Caco-2 (cell line): ENCODE measurements around the gene GLI1. TPM values are rescaled to one million over a fixed set of nuclear protein-coding genes. Genes with fewer than 3 reads are reported as not detected.

Experiments used
- BruUV-seq: library from RNA; stranded (reverse); fragments of 400-500 nt; replicated peaks from 2 replicates; lab custom pipeline; 2021; lab: Mats Ljungman, UMichigan
- CTCF ChIA-PET: fragments of 300-600 bp; sonication (Branson Sonifier 250); formaldehyde crosslinking; loops from one replicate; lab custom pipeline; 2022; ENCODE audit warnings: antibody characterized with exemption; lab: Charles Lee
- POLR2A ChIA-PET: fragments of 300-600 bp; sonication (Branson Sonifier 250); formaldehyde crosslinking; loops from one replicate; lab custom pipeline; 2022; ENCODE audit warnings: antibody characterized with exemption; lab: Charles Lee
- DNase-seq, 2 experiments: peaks; one replicate each; pipeline versions ENCODE4 v3.0.0 to v3.0.0-alpha.2; 2020 to 2022
- H3K27me3 ChIP-seq: replicated peaks from 2 replicates; pipeline ENCODE4 v1.6.0; 2011; ENCODE audit warnings: low read length; ENCODE audit not compliant: control insufficient read depth, insufficient read depth
- H3K36me3 ChIP-seq: 2 replicates; pipeline ENCODE4 v1.5.1; 2011; ENCODE audit warnings: low read length; ENCODE audit not compliant: control insufficient read depth, insufficient read depth
- H3K4me1 ChIP-seq: fragments of 250-450 bp; sonication (Bioruptor Pico); 2 replicates; pipeline ENCODE4 v1.5.1; 2020; ENCODE audit warnings: mild to moderate bottlenecking
- H3K4me3 ChIP-seq: 2 replicates; pipeline ENCODE4 v1.5.1; 2011; ENCODE audit warnings: low read depth, mild to moderate bottlenecking, control low read depth, low read length
- H3K9me3 ChIP-seq: fragments of 250-450 bp; sonication (Bioruptor Pico); 2 replicates; pipeline ENCODE4 v1.5.1; 2020; ENCODE audit warnings: mild to moderate bottlenecking, moderate library complexity
- H3K27ac Mint-ChIP-seq: one replicate; pipeline ENCODE4 v1.8.0; 2022; ENCODE audit warnings: mixed read lengths; ENCODE audit not compliant: unreplicated experiment
- H3K27me3 Mint-ChIP-seq: one replicate; pipeline ENCODE4 v1.8.0; 2022; ENCODE audit warnings: mixed read lengths; ENCODE audit not compliant: insufficient read depth, unreplicated experiment
- H3K36me3 Mint-ChIP-seq: one replicate; pipeline ENCODE4 v1.8.0; 2022; ENCODE audit warnings: mild to moderate bottlenecking, mixed read lengths; ENCODE audit not compliant: insufficient read depth, unreplicated experiment
- H3K4me1 Mint-ChIP-seq: one replicate; pipeline ENCODE4 v1.8.0; 2022; ENCODE audit warnings: low read depth, mixed read lengths; ENCODE audit not compliant: unreplicated experiment
- H3K4me3 Mint-ChIP-seq: one replicate; pipeline ENCODE4 v1.8.0; 2022; ENCODE audit warnings: mild to moderate bottlenecking, moderate library complexity, mixed read lengths; ENCODE audit not compliant: unreplicated experiment
- H3K9me3 Mint-ChIP-seq: one replicate; pipeline ENCODE4 v1.8.0; 2022; ENCODE audit warnings: mixed read lengths; ENCODE audit not compliant: unreplicated experiment
- intact Hi-C: fragments of 100-400 bp; cut with micrococcal nuclease; formaldehyde crosslinking; loops from one replicate; pipeline ENCODE4 v1.10.0; 2022; ENCODE audit not compliant: unreplicated experiment
- total RNA-seq: library from RNA; stranded (reverse); gene quantifications from 2 replicates; pipeline ENCODE4 v1.2.3, GENCODE V29; 2022
- TF ChIP-seq, protein P1 (sequence below), 2 experiments: fragments of 200-600 bp in 1 of 2; IDR thresholded peaks; 1 replicate in 1 of 2; 2 replicates in 1 of 2; pipeline versions ENCODE4 v1.5.1 to v1.8.0; 2011 to 2022; ENCODE audit warnings: antibody characterized with exemption in 1 of 2, control low read depth in 1 of 2, inconsistent platforms in 1 of 2, low read depth in 1 of 2, low read length in 1 of 2, mild to moderate bottlenecking in 1 of 2, moderate library complexity in 1 of 2; ENCODE audit not compliant: insufficient read depth in 1 of 2, severe bottlenecking in 1 of 2, unreplicated experiment in 1 of 2

Gene GLI1
- total RNA-seq, 1 experiment from 2014 or later = 0.48 TPM

DNA sequence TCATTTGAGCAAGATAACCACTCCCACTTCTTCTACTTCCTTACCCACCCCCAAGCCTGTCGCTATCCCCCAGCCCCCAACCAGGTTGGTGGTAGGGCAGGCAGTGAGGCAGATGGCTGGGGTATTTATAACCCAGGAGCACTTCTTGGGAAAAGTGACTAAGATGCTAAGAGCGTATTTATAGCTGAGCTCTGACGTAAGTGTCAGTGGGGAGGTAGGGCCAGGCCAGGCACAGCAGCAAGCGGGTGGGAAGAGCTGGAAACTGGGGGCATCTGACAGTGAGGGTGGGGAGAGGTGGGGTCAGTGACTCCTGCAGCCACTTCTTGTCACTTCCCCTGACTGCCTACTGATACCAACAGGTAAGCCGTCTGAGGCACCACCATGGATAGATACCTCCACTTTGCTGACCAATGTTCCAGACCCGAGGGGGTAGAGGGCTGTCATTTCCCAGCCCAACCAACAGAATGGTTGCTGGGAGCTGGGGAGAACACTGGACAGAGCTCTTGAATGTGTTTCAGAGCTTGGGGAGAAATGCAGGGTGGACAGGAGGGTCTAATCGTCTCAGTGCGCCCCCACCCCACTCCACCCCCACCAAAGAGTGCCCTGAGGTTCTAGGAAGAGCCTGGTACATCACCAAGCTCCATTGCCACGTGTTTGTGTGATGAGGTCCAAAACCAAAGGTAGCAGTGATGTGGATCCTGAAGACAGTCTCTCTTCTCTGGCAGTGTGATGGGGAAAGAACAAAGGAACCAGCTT lies 7.2 kb upstream of the GLI1 start:
- DNase-seq = no peak
- intact Hi-C loops = no loop called here
- H3K4me3 Mint-ChIP-seq = no peak overlapping the region
- Histone ChIP-seq H3K36me3 (no peaks in the 10 kb centered on the region), H3K4me1 (peaks cover 35% of the 10 kb centered on the region), H3K4me3 (no peak overlapping the region), H3K9me3 (no peaks in the 10 kb centered on the region), H3K27me3 (no peaks in the 10 kb centered on the region)
- H3K4me1 Mint-ChIP-seq = peaks cover 22% of the 10 kb centered on the region
- no peak overlapping the region for H3K27ac Mint-ChIP-seq
- ChIA-PET POLR2A (interaction anchor here (0.5 to 1.3 kb wide), 3 partner anchors 22 to 209 kb away, joined by 3 to 6 read pairs (median 4); no protein-coding TSS in a partner anchor), CTCF (interaction anchor here (0.5 to 4.5 kb wide), 26 partner anchors 9 to 1623 kb away, joined by 3 to 138 read pairs (median 4); partner anchors contain the start of genes DNAJC14 and INHBC)
- H3K36me3 Mint-ChIP-seq = peaks cover 7% of the 10 kb centered on the region
- no TSS peak for BruUV-seq
- H3K27me3 Mint-ChIP-seq = no peaks in the 10 kb centered on the region
- TF ChIP-seq, protein P1, sequence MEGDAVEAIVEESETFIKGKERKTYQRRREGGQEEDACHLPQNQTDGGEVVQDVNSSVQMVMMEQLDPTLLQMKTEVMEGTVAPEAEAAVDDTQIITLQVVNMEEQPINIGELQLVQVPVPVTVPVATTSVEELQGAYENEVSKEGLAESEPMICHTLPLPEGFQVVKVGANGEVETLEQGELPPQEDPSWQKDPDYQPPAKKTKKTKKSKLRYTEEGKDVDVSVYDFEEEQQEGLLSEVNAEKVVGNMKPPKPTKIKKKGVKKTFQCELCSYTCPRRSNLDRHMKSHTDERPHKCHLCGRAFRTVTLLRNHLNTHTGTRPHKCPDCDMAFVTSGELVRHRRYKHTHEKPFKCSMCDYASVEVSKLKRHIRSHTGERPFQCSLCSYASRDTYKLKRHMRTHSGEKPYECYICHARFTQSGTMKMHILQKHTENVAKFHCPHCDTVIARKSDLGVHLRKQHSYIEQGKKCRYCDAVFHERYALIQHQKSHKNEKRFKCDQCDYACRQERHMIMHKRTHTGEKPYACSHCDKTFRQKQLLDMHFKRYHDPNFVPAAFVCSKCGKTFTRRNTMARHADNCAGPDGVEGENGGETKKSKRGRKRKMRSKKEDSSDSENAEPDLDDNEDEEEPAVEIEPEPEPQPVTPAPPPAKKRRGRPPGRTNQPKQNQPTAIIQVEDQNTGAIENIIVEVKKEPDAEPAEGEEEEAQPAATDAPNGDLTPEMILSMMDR (IDR thresholded peaks at IDR 0.05; ENCODE audit: insufficient read depth in 1 of 2, low read depth in 1 of 2, low read length in 1 of 2, severe bottlenecking in 1 of 2, unreplicated experiment in 1 of 2) = no peak
- no peaks in the 10 kb centered on the region for H3K9me3 Mint-ChIP-seq

DNA sequence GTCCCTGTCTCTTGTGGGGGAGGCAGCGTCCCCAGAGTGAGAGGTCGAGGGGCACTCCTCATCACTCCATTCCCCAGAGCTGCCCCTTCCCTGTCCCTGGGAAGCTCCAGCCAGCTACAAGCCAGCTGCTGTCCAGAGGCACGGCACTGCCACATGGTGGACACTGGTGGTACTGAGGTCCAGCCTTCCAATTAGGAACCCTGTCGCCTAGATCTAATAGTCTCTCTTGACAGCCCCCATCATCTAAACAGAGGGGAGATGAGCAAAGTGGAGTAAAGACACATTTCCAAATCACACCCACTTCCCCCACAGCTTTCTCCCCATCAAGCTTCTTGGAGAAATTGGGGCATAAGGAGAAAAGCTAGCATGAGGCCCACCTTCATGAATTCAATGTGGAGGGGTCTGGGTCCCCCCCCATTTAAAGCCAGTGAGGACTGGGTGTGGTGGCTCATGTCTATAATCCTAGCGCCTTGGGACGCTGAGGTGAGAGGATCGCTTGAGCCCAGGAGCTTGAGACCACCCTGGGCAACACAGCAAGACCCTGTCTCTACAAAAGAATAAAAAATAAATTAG lies 6.6 kb upstream of the GLI1 start:
- no peaks in the 10 kb centered on the region for H3K27me3 Mint-ChIP-seq
- Histone ChIP-seq H3K36me3 (no peaks in the 10 kb centered on the region), H3K9me3 (no peaks in the 10 kb centered on the region), H3K27me3 (no peaks in the 10 kb centered on the region), H3K4me3 (no peak overlapping the region), H3K4me1 (peaks cover 35% of the 10 kb centered on the region)
- intact Hi-C loops = loop anchor here (1.0 kb wide), 4 partner anchors 22 to 190 kb away; partner anchors contain the start of gene R3HDM2
- peak; percentile 82 to 87 for DNase-seq
- BruUV-seq = no TSS peak
- ChIA-PET POLR2A (interaction anchor here (1.2 to 1.3 kb wide), 2 partner anchors 23 to 84 kb away, joined by 3 to 4 read pairs; no protein-coding TSS in a partner anchor), CTCF (interaction anchor here (0.5 to 4.5 kb wide), 25 partner anchors 9 to 1624 kb away, joined by 3 to 138 read pairs (median 4); partner anchors contain the start of genes DNAJC14 and INHBC)
- H3K4me3 Mint-ChIP-seq = no peak overlapping the region
- peak overlapping the region; percentile 30 for H3K27ac Mint-ChIP-seq
- peaks cover 22% of the 10 kb centered on the region for H3K4me1 Mint-ChIP-seq
- peaks cover 7% of the 10 kb centered on the region for H3K36me3 Mint-ChIP-seq
- TF ChIP-seq, protein P1 (IDR thresholded peaks at IDR 0.05; ENCODE audit: insufficient read depth in 1 of 2, low read depth in 1 of 2, low read length in 1 of 2, severe bottlenecking in 1 of 2, unreplicated experiment in 1 of 2) = peak; percentile 80 to 92
- H3K9me3 Mint-ChIP-seq = no peaks in the 10 kb centered on the region

- Mint-ChIP-seq H3K27me3 (no peaks in the 10 kb centered on the region), H3K4me3 (no peak overlapping the region), H3K27ac (peak overlapping the region; percentile 83), H3K9me3 (no peaks in the 10 kb centered on the region), H3K36me3 (peaks cover 7% of the 10 kb centered on the region), H3K4me1 (peaks cover 29% of the 10 kb centered on the region)
- Histone ChIP-seq H3K9me3 (no peaks in the 10 kb centered on the region), H3K4me1 (peaks cover 35% of the 10 kb centered on the region), H3K36me3 (no peaks in the 10 kb centered on the region), H3K4me3 (no peak overlapping the region), H3K27me3 (no peaks in the 10 kb centered on the region)
- ChIA-PET POLR2A (no interaction called here), CTCF (interaction anchor here (1.2 to 4.5 kb wide), 5 partner anchors 21 to 211 kb away, joined by 4 to 138 read pairs (median 8); no protein-coding TSS in a partner anchor)
- intact Hi-C loops = no loop called here
- TF ChIP-seq, protein P1 (IDR thresholded peaks at IDR 0.05; ENCODE audit: insufficient read depth in 1 of 2, low read depth in 1 of 2, low read length in 1 of 2, severe bottlenecking in 1 of 2, unreplicated experiment in 1 of 2) = no peak
- DNase-seq = no peak
- BruUV-seq = TSS peak; percentile 23
Observed at GRCh38 chr12:57454213-57454565, 5.4 kb upstream of the GLI1 start.
